ENCODE measurements around the gene FUT1.

GRCh38 chr19:48734625-48735024 lies 17.8 kb downstream of the FUT1 start:
- TF ChIP-seq POLR2AphosphoS5 (IDR thresholded peaks at IDR 0.05; ENCODE audit: low read length) (no peak), PRDM15 (CRISPR knock-in tag; IDR thresholded peaks at IDR 0.05) (no peak), MXI1 (IDR thresholded peaks at IDR 0.05; ENCODE audit: low read depth, low read length) (no peak), BHLHE40 (IDR thresholded peaks at IDR 0.05; ENCODE audit: borderline replicate concordance in 1 of 2, low read depth in 2 of 2, low read length in 1 of 2) (no peak), CTCF (IDR thresholded peaks at IDR 0.05 in 2 of 3, conservative IDR thresholded peaks at IDR 0.05 in 1 of 3; ENCODE audit: control insufficient read depth in 2 of 3, extremely low read depth in 1 of 3, insufficient read depth in 1 of 3, low read depth in 3 of 3, low read length in 3 of 3) (no peak), REST (IDR thresholded peaks at IDR 0.05; ENCODE audit: low read depth, low read length) (no peak), MAX (IDR thresholded peaks at IDR 0.05; ENCODE audit: low read depth, low read length) (no peak), ZBTB4 (CRISPR knock-in tag; IDR thresholded peaks at IDR 0.05) (no peak), USF2 (IDR thresholded peaks at IDR 0.05; ENCODE audit: borderline replicate concordance, low read depth, low read length) (no peak), ZNF207 (IDR thresholded peaks at IDR 0.05; ENCODE audit: borderline replicate concordance) (no peak), RFX5 (IDR thresholded peaks at IDR 0.05; ENCODE audit: low read depth, low read length) (no peak), EGR1 (IDR thresholded peaks at IDR 0.05; ENCODE audit: borderline replicate concordance in 1 of 2, low read depth in 2 of 2, low read length in 2 of 2) (no peak), SMAD1 (IDR thresholded peaks at IDR 0.05; ENCODE audit: low read depth, partially characterized antibody) (no peak)

All from GM12878 (cell line).